Ishikawa (cell line): Measurements from ENCODE around the gene DAZAP1.
A peak's percentile ranks its signal among the peaks of the same experiment; 100 is the strongest.

Source experiments
- CEBPB ChIP-seq: IDR thresholded peaks from 2 replicates; pipeline ENCODE4 v1.6.1; 2012
- CREB1 ChIP-seq: IDR thresholded peaks from 2 replicates; pipeline ENCODE4 v1.6.1; 2012; ENCODE audit warnings: low read depth
- EGR1 ChIP-seq: IDR thresholded peaks from 2 replicates; pipeline ENCODE4 v1.6.1; 2012
- EP300 ChIP-seq: IDR thresholded peaks from 2 replicates; pipeline ENCODE4 v1.6.1; 2012; ENCODE audit warnings: borderline replicate concordance
- FOXM1 ChIP-seq: IDR thresholded peaks from 2 replicates; pipeline ENCODE4 v1.6.1; 2012; ENCODE audit warnings: low read depth, borderline replicate concordance
- MAX ChIP-seq: IDR thresholded peaks from 2 replicates; pipeline ENCODE4 v1.6.1; 2012
- NFIC ChIP-seq: IDR thresholded peaks from 2 replicates; pipeline ENCODE4 v1.6.1; 2012
- RAD21 ChIP-seq: IDR thresholded peaks from 2 replicates; pipeline ENCODE4 v1.6.1; 2012; ENCODE audit warnings: low read depth
- REST ChIP-seq: IDR thresholded peaks from 2 replicates; pipeline ENCODE4 v1.6.1; 2012; ENCODE audit warnings: low read depth, mild to moderate bottlenecking
- TAF1 ChIP-seq: IDR thresholded peaks from 2 replicates; pipeline ENCODE4 v1.6.1; 2012; ENCODE audit warnings: low read depth, mild to moderate bottlenecking
- TCF12 ChIP-seq: IDR thresholded peaks from 2 replicates; pipeline ENCODE4 v1.6.1; 2012; ENCODE audit warnings: low read depth
- TEAD4 ChIP-seq: IDR thresholded peaks from 2 replicates; pipeline ENCODE4 v1.6.1; 2012
- USF1 ChIP-seq: IDR thresholded peaks from 2 replicates; pipeline ENCODE4 v1.6.1; 2012
- YY1 ChIP-seq: IDR thresholded peaks from 2 replicates; pipeline ENCODE4 v1.6.1; 2012; ENCODE audit warnings: low read depth
- ZBTB7A ChIP-seq: IDR thresholded peaks from 2 replicates; pipeline ENCODE4 v1.6.1; 2012; ENCODE audit warnings: low read depth

DAZAP1 gene

GRCh38 chr19:1437609-1438008, 30.2 kb downstream of the DAZAP1 start:
- no peak for TF ChIP-seq MAX
- no peak for TF ChIP-seq CREB1
- TF ChIP-seq REST: no peak
- no peak for TF ChIP-seq TAF1
- TF ChIP-seq TEAD4: no peak
- no peak for TF ChIP-seq EP300
- no peak for TF ChIP-seq EGR1
- no peak for TF ChIP-seq ZBTB7A
- TF ChIP-seq RAD21: no peak
- no peak for TF ChIP-seq TCF12
- TF ChIP-seq CEBPB: no peak
- no peak for TF ChIP-seq USF1
- no peak for TF ChIP-seq YY1

- TF ChIP-seq CEBPB (peak; percentile 6; the same call in 1 of the 2 replicates), EP300 (peak; percentile 35; the same call in 1 of the 2 replicates), ZBTB7A (0 out of 2 replicates have a peak, but pooled peaks have one; percentile 36), CREB1 (no peak), NFIC (no peak), EGR1 (0 out of 2 replicates have a peak, but pooled peaks have one; percentile 46), TEAD4 (no peak), YY1 (peak; percentile 89), REST (peak; percentile 46; the same call in 1 of the 2 replicates), TCF12 (peak; percentile 81), FOXM1 (no peak), TAF1 (peak; percentile 100), RAD21 (peak; percentile 42; the same call in 1 of the 2 replicates), USF1 (peak; percentile 52; the same call in 1 of the 2 replicates), MAX (peak; percentile 85)
Observed at GRCh38 chr19:1438035-1438932, 30.9 kb downstream of the DAZAP1 start, which contains the start of gene RPS15. Gene RPS15 (plus strand): TSS chr19:1438396. CDS start chr19:1438426, 30 bp downstream.

GRCh38 chr19:1438933-1439354, 31.6 kb downstream of the DAZAP1 start:
- TF ChIP-seq MAX: 0 out of 2 replicates have a peak, but pooled peaks have one; percentile 18
- peak; percentile 80 for TF ChIP-seq USF1
- no peak for TF ChIP-seq NFIC

GRCh38 chr19:1440418-1440801, 33.0 kb downstream of the DAZAP1 start:
- TF ChIP-seq YY1 (no peak), NFIC (no peak), TAF1 (no peak), CREB1 (no peak), TEAD4 (no peak), RAD21 (no peak), EGR1 (no peak), TCF12 (no peak), MAX (no peak), CEBPB (no peak), REST (no peak), FOXM1 (no peak), ZBTB7A (no peak), USF1 (no peak)
